Pancreas (tissue), 10 donors: ENCODE results near the gene RAB3GAP2. TPM values are rescaled to one million over a fixed set of nuclear protein-coding genes. Genes with fewer than 3 reads are reported as not detected.

ENCODE experiments used
- ATAC-seq, 4 donors: fragments of 200-7000 bp; cut with Tn5 transposase; one replicate each; pipeline versions ENCODE4 v1.8.0 to v1.9.1; 2020; ENCODE audit warnings: mild to moderate bottlenecking in 4 of 4, moderate library complexity in 4 of 4
- DNase-seq, 6 donors: peaks; one replicate each; pipeline ENCODE4 v3.0.0-alpha.2; 2020
- FAIRE-seq: peaks from 2 replicates; lab custom pipeline; 2012; peaks lifted over from hg19 to GRCh38; lab: Jason Lieb, UNC
- H3K27ac ChIP-seq, 4 donors: fragments of 200-600 bp; sonication (generic); 1 replicate in 3 of 4; 2 replicates in 1 of 4; pipeline versions ENCODE4 v1.5.0 to v1.8.0; 2020
- H3K27me3 ChIP-seq, 4 donors: fragments of 200-600 bp; one replicate each; pipeline ENCODE4 v1.8.0; 2021
- H3K36me3 ChIP-seq, 3 donors: fragments of 200-600 bp; sonication (generic) in 1 of 3; one replicate each; pipeline versions ENCODE4 v1.5.0 to v1.8.0; 2020 to 2021
- H3K4me1 ChIP-seq, 3 donors: fragments of 200-600 bp; one replicate each; pipeline ENCODE4 v1.8.0; 2021
- H3K4me3 ChIP-seq, 4 donors: fragments of 200-600 bp; sonication (generic) in 2 of 4; one replicate each; pipeline versions ENCODE4 v1.5.0 to v1.8.0; 2020 to 2021
- H3K9me3 ChIP-seq, 4 donors: fragments of 200-600 bp; one replicate each; pipeline ENCODE4 v1.8.0; 2021
- CTCF ChIP-seq, 4 donors: fragments of 200-600 bp; sonication (generic) in 3 of 4; IDR thresholded peaks; one replicate each; pipeline versions ENCODE4 v1.5.0 to v1.8.0; 2021; ENCODE audit warnings: antibody characterized with exemption in 4 of 4
- WGBS, 2 donors: extraction: QIAGEN DNeasy Blood & Tissue Kit; methylation state at CpG; one replicate each; pipeline ENCODE4 v1.1.7; 2013; 5-methylcytosine and 5-hydroxymethylcytosine counted together
- intact Hi-C, 3 donors: fragments of 100-400 bp; cut with DNase I; formaldehyde crosslinking; loops; one replicate each; pipeline versions ENCODE4 v1.11.1 to v1.14.2; 2022
- polyA plus RNA-seq, 2 donors: library from polyadenylated mRNA; stranded (reverse); fragments of 200-250 nt; gene quantifications; one replicate each; pipeline ENCODE4 v1.2.3, GENCODE V29; 2013
- total RNA-seq, 6 donors: library from RNA; stranded (reverse); fragmentation: NEBNext Ultra II Directional in 4 of 6; extraction: Animal tissue kit (Norgen Biotek cat#: 25700) in 4 of 6; gene quantifications; one replicate each; pipeline versions ENCODE4 v1.2.1 to v1.2.4, GENCODE V29; 2021 to 2023
- donor health status: healthy with polysubstance abuse.
- donor health status: DM: no; HTN: no; CAD: no; lungs with moderate emphysema.
- donor health status: DM: no; HTN: no; CAD: no.
- donor health status: control.
- donor health status: control.
- donor health status: Bipolar disorder and iron deficiency.
- donor health status: DM: yes; HTN: yes; CAD: no.
- donor health status: DM: no; HTN: no; CAD: no.
- donor health status: DM: no; HTN: no; CAD: no.
- donor health status: DM: yes; HTN: yes; CAD: no.

The RAB3GAP2 gene
- total and polyA plus RNA-seq, 8 donors: 4.8 to 26.2 (median 15.1) TPM

DNA sequence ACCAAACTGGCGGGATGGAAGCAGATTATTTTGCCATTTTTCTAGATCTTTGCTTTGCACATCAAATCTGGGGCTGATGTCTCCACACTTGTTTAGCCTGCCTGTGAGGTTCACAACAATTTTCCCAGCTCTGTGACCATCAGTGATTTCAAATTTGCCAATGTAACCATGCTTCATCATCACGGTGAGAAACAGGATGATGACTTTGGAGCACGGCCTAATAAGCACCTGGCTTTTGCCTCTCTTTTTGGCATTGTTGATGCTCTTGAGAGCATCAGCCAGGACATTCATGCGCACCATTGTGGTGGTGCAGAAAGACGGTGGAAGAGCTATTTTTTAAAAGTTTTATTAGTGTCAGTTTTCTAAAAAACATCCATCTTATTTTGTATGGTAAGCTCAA lies 128.2 kb downstream of the RAB3GAP2 start:
- H3K27ac ChIP-seq: no peak overlapping the region
- no peaks in the 10 kb centered on the region for H3K9me3 ChIP-seq
- no peak overlapping the region for H3K4me3 ChIP-seq
- ATAC-seq (no peak), FAIRE-seq (no peak), DNase-seq (no peak)
- 83 to 87% methylated on average over 5 of the region's 5 CpGs for WGBS, 2 donors
- no peak for TF ChIP-seq CTCF (IDR thresholded peaks at IDR 0.05)
- H3K27me3 ChIP-seq: no peaks in the 10 kb centered on the region
- H3K4me1 ChIP-seq: no peaks in the 10 kb centered on the region
- intact Hi-C loops: no loop called here
- peaks cover 0 to 28% (median 0%) of the 10 kb centered on the region in 3 donors for H3K36me3 ChIP-seq

GRCh38 chr1:220139966-220140365 lies 132.3 kb downstream of the RAB3GAP2 start:
- no peak for TF ChIP-seq CTCF (IDR thresholded peaks at IDR 0.05)
- ATAC-seq: no peak
- intact Hi-C loops: no loop called here
- 71 to 83% methylated on average over 6 of the region's 6 CpGs for WGBS, 2 donors
- FAIRE-seq: no peak
- no peaks in the 10 kb centered on the region for H3K9me3 ChIP-seq
- DNase-seq: no peak
- no peaks in the 10 kb centered on the region for H3K4me1 ChIP-seq
- no peaks in the 10 kb centered on the region for H3K27me3 ChIP-seq
- peaks cover 0 to 42% (median under 1%) of the 10 kb centered on the region in 3 donors for H3K36me3 ChIP-seq
- no peak overlapping the region for H3K4me3 ChIP-seq
- no peak overlapping the region for H3K27ac ChIP-seq

GRCh38 chr1:220137019-220137786 lies 135.1 kb downstream of the RAB3GAP2 start:
- intact Hi-C loops: no loop called here
- peak; percentile 68 for FAIRE-seq
- H3K9me3 ChIP-seq: no peaks in the 10 kb centered on the region
- no peaks in the 10 kb centered on the region for H3K4me1 ChIP-seq
- peaks cover 0 to 51% (median 4%) of the 10 kb centered on the region in 3 donors for H3K36me3 ChIP-seq
- TF ChIP-seq CTCF (IDR thresholded peaks at IDR 0.05): no peak
- H3K4me3 ChIP-seq: no peak overlapping the region
- WGBS, 2 donors: 89 to 91% methylated on average over 9 of the region's 9 CpGs
- ATAC-seq: peak in 2 of 4 donors; percentile 29 to 58
- no peak overlapping the region for H3K27ac ChIP-seq
- no peaks in the 10 kb centered on the region for H3K27me3 ChIP-seq
- DNase-seq: no peak

DNA sequence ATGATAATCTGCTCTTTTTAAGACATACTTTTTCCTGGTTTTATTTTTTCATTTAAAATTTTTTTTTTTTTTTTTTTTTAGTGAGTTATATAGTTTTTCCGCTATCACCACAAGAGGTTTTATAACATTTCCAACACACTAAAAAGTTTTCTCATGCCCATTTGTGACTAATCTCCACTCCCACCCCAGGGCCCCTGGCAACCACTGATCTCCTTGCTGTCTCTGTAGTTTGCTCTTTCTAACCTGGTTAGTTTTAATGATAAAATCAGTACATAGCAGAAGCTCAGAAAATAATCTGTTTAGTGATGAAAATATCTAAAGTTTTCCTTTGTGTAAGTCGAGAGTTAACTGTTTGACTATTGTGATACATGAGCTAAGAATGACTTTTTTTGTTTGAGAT lies 136.5 kb downstream of the RAB3GAP2 start:
- H3K4me1 ChIP-seq: no peaks in the 10 kb centered on the region
- no peaks in the 10 kb centered on the region for H3K9me3 ChIP-seq
- ATAC-seq (no peak), FAIRE-seq (no peak), DNase-seq (no peak)
- TF ChIP-seq CTCF (IDR thresholded peaks at IDR 0.05): no peak
- no peaks in the 10 kb centered on the region for H3K27me3 ChIP-seq
- intact Hi-C loops: no loop called here
- whole genome bisulfite sequencing, 2 donors: 88 to 89% methylated on average over 2 of the region's 2 CpGs
- H3K36me3 ChIP-seq: peaks cover 0 to 38% (median 4%) of the 10 kb centered on the region in 3 donors
- H3K4me3 ChIP-seq: no peak overlapping the region
- no peak overlapping the region for H3K27ac ChIP-seq
